ENCODE measurements around the gene PRR23B.

Gene PRR23B

GRCh38 chr3:138984816-138985215 is 35.9 kb downstream of the PRR23B start:
- DNase-seq (ENCODE audit: low read depth): no peak
- TF ChIP-seq MAX (IDR thresholded peaks at IDR 0.05; ENCODE audit: low read depth, low read length): no peak
- TF ChIP-seq MYC (IDR thresholded peaks at IDR 0.05; ENCODE audit: low read depth, low read length): no peak
- no peak for TF ChIP-seq POLR2A (IDR thresholded peaks at IDR 0.05; ENCODE audit: extremely low read depth, insufficient read length)
- no peak for TF ChIP-seq CTCF (IDR thresholded peaks at IDR 0.05; ENCODE audit: low read depth, low read length)
- no peak overlapping the region for H3K4me3 ChIP-seq (ENCODE audit: low read depth, low read length)

- TF ChIP-seq MYC (IDR thresholded peaks at IDR 0.05; ENCODE audit: low read depth, low read length) (no peak), MAX (IDR thresholded peaks at IDR 0.05; ENCODE audit: low read depth, low read length) (no peak), CTCF (IDR thresholded peaks at IDR 0.05; ENCODE audit: low read depth, low read length) (no peak), POLR2A (IDR thresholded peaks at IDR 0.05; ENCODE audit: extremely low read depth, insufficient read length) (no peak)
- no peak overlapping the region for H3K4me3 ChIP-seq (ENCODE audit: low read depth, low read length)
- DNase-seq (ENCODE audit: low read depth): no peak
These were observed 44.7 kb downstream of the PRR23B start for GRCh38 chr3:138976047-138976446.

GRCh38 chr3:138975351-138975750 is 45.4 kb downstream of the PRR23B start:
- no peak overlapping the region for H3K4me3 ChIP-seq (ENCODE audit: low read depth, low read length)
- TF ChIP-seq MAX (IDR thresholded peaks at IDR 0.05; ENCODE audit: low read depth, low read length) (no peak), POLR2A (IDR thresholded peaks at IDR 0.05; ENCODE audit: extremely low read depth, insufficient read length) (no peak), MYC (IDR thresholded peaks at IDR 0.05; ENCODE audit: low read depth, low read length) (no peak), CTCF (IDR thresholded peaks at IDR 0.05; ENCODE audit: low read depth, low read length) (no peak)
- DNase-seq (ENCODE audit: low read depth): no peak

GRCh38 chr3:138974462-138974861 is 46.3 kb downstream of the PRR23B start:
- TF ChIP-seq MYC (IDR thresholded peaks at IDR 0.05; ENCODE audit: low read depth, low read length) (no peak), CTCF (IDR thresholded peaks at IDR 0.05; ENCODE audit: low read depth, low read length) (no peak), MAX (IDR thresholded peaks at IDR 0.05; ENCODE audit: low read depth, low read length) (no peak), POLR2A (IDR thresholded peaks at IDR 0.05; ENCODE audit: extremely low read depth, insufficient read length) (no peak)
- peak; percentile 28 for DNase-seq (ENCODE audit: low read depth)

GRCh38 chr3:138972941-138973340 is 47.8 kb downstream of the PRR23B start:
- TF ChIP-seq CTCF (IDR thresholded peaks at IDR 0.05; ENCODE audit: low read depth, low read length) (no peak), MAX (IDR thresholded peaks at IDR 0.05; ENCODE audit: low read depth, low read length) (no peak), MYC (IDR thresholded peaks at IDR 0.05; ENCODE audit: low read depth, low read length) (no peak), POLR2A (IDR thresholded peaks at IDR 0.05; ENCODE audit: extremely low read depth, insufficient read length) (no peak)
- no peak for DNase-seq (ENCODE audit: low read depth)
- H3K4me3 ChIP-seq (ENCODE audit: low read depth, low read length): no peak overlapping the region

More at GRCh38 chr3:138974462-138974861, 46.3 kb downstream of the PRR23B start:
- no peak overlapping the region for H3K4me3 ChIP-seq (ENCODE audit: low read depth, low read length)

Measured in NB4 (cell line).